ENCODE data around the gene PPP4R4.

The PPP4R4 gene

GRCh38 chr14:94312481-94313246 is 138.5 kb downstream of the PPP4R4 start:
- DNase-seq, result no peak

- no peak for DNase-seq
Observed at GRCh38 chr14:94313991-94314655, 140.0 kb downstream of the PPP4R4 start.

- DNase-seq, result no peak
Observed at GRCh38 chr14:94314890-94315289, 140.8 kb downstream of the PPP4R4 start.

- no peak for DNase-seq
Observed at GRCh38 chr14:94316692-94317091, 142.6 kb downstream of the PPP4R4 start.

GRCh38 chr14:94317259-94317658 is 143.1 kb downstream of the PPP4R4 start:
- DNase-seq, result no peak

GRCh38 chr14:94320243-94320642 is 146.1 kb downstream of the PPP4R4 start:
- no peak for DNase-seq

GRCh38 chr14:94321421-94322271 is 147.5 kb downstream of the PPP4R4 start:
- DNase-seq, result no peak

- no peak for DNase-seq
Observed at GRCh38 chr14:94322648-94323570, 148.8 kb downstream of the PPP4R4 start, which contains the start of gene SERPINA6. SERPINA6 (minus strand) TSS chr14:94323336; CDS start chr14:94314648, 8,688 bp downstream.

- DNase-seq, result no peak
Observed at GRCh38 chr14:94328196-94328595, 154.1 kb downstream of the PPP4R4 start.
